Gastrocnemius medialis (tissue), 4 donors: ENCODE data around the gene TUBB4B. TPM values are rescaled to one million over a fixed set of nuclear protein-coding genes. Genes with fewer than 3 reads are reported as not detected.

Experiments used
- ATAC-seq, 2 donors: fragments of 150-250 bp; one replicate each; pipeline ENCODE4 v1.9.1; 2016
- DNase-seq, 2 donors: peaks; one replicate each; pipeline ENCODE4 v3.0.0-alpha.2; 2019
- H3K27ac ChIP-seq, 4 donors: fragments of 200-600 bp; sonication (generic); 1 replicate in 1 of 4; 2 replicates in 3 of 4; pipeline ENCODE4 v1.5.1; 2016 to 2018; ENCODE audit warnings: mild to moderate bottlenecking in 2 of 4, moderate library complexity in 1 of 4
- H3K27me3 ChIP-seq, 3 donors: fragments of 200-600 bp; sonication (generic) in 2 of 3; 1 replicate in 1 of 3; 2 replicates in 2 of 3; pipeline versions ENCODE4 v1.5.1 to v1.6.0; 2016 to 2019; ENCODE audit warnings: mild to moderate bottlenecking in 1 of 3, moderate library complexity in 1 of 3
- H3K36me3 ChIP-seq, 2 donors: fragments of 200-600 bp; sonication (generic) in 1 of 2; one replicate each; pipeline ENCODE4 v1.5.1; 2017 to 2018
- H3K4me1 ChIP-seq, 2 donors: fragments of 200-600 bp; sonication (generic) in 1 of 2; one replicate each; pipeline ENCODE4 v1.5.1; 2016 to 2017; ENCODE audit warnings: mild to moderate bottlenecking in 2 of 2
- H3K4me3 ChIP-seq, 4 donors: fragments of 200-600 bp; sonication (generic) in 3 of 4; 1 replicate in 1 of 4; 2 replicates in 3 of 4; pipeline ENCODE4 v1.5.1; 2016 to 2019; ENCODE audit warnings: mild to moderate bottlenecking in 2 of 4
- H3K9me3 ChIP-seq, 3 donors: fragments of 200-600 bp; sonication (generic) in 2 of 3; 1 replicate in 1 of 3; 2 replicates in 2 of 3; pipeline ENCODE4 v1.5.1; 2016 to 2019
- CTCF ChIP-seq, 5 experiments: fragments of 450-650 bp in 3 of 5; fragments of 200-600 bp in 2 of 5; sonication (generic) in 2 of 5; IDR thresholded peaks in 4 of 5; conservative IDR thresholded peaks in 1 of 5; 1 replicate in 4 of 5; 2 replicates in 1 of 5; pipeline ENCODE4 v1.5.1; 2016 to 2019; ENCODE audit warnings: antibody characterized with exemption in 5 of 5, mild to moderate bottlenecking in 3 of 5, moderate library complexity in 3 of 5
- POLR2A ChIP-seq, 2 donors: fragments of 450-650 bp; IDR thresholded peaks; one replicate each; pipeline ENCODE4 v1.6.1; 2017; ENCODE audit warnings: antibody characterized with exemption in 2 of 2, mild to moderate bottlenecking in 2 of 2, moderate library complexity in 2 of 2
- in situ Hi-C, 4 donors: fragments of 200-750 bp; cut with MboI; loops; one replicate each; pipeline versions ENCODE4 v1.15.0 to v1.8.0; 2017; ENCODE audit warnings: low sequenced_read_pairs in 4 of 4
- intact Hi-C: fragments of 100-400 bp; cut with DNase I; formaldehyde crosslinking; loops from one replicate; pipeline ENCODE4 v1.15.1; 2023; ENCODE audit warnings: low total_unique reads
- total RNA-seq, 4 donors: library from RNA; depleted of rRNA; stranded (reverse); fragments of >200 nt; gene quantifications; one replicate each; pipeline versions ENCODE4 v1.1.0 to v1.2.3, GENCODE V29; 2016

TUBB4B gene
- total RNA-seq, 4 donors from 2014 or later, result 222 to 495 (median 363) TPM

GRCh38 chr9:137272241-137273094, 31.4 kb downstream of the TUBB4B start:
- Histone ChIP-seq H3K4me1 (peaks cover 40 to 44% of the 10 kb centered on the region in 2 donors), H3K4me3 (no peak overlapping the region), H3K36me3 (peaks cover 0 to 17% of the 10 kb centered on the region in 2 donors), H3K9me3 (no peaks in the 10 kb centered on the region), H3K27ac (no peak overlapping the region), H3K27me3 (peaks cover 0 to 11% (median 0%) of the 10 kb centered on the region in 3 donors)
- no peak for TF ChIP-seq CTCF (IDR thresholded peaks at IDR 0.05 in 4 of 5, conservative IDR thresholded peaks at IDR 0.05 in 1 of 5)
- TF ChIP-seq POLR2A (IDR thresholded peaks at IDR 0.05), result no peak
- intact Hi-C loops, result no loop called here
- no peak for DNase-seq
- in situ Hi-C loops, result no loop called here
- no peak for ATAC-seq

- intact Hi-C loops (no loop called here), in situ Hi-C loops (no loop called here)
Measured at GRCh38 chr9:137273095-137273490, 32.0 kb downstream of the TUBB4B start.

GRCh38 chr9:137273611-137274320, 32.7 kb downstream of the TUBB4B start:
- no peak for DNase-seq
- ATAC-seq, result no peak
- Histone ChIP-seq H3K4me1 (peaks cover 27 to 33% of the 10 kb centered on the region in 2 donors), H3K36me3 (peaks cover 0 to 17% of the 10 kb centered on the region in 2 donors), H3K9me3 (no peaks in the 10 kb centered on the region), H3K4me3 (no peak overlapping the region), H3K27me3 (peaks cover 3 to 19% (median 4%) of the 10 kb centered on the region in 3 donors), H3K27ac (no peak overlapping the region)
- TF ChIP-seq POLR2A (IDR thresholded peaks at IDR 0.05) (no peak), CTCF (IDR thresholded peaks at IDR 0.05 in 4 of 5, conservative IDR thresholded peaks at IDR 0.05 in 1 of 5) (no peak)
- in situ Hi-C loops, result no loop called here
- intact Hi-C loops, result no loop called here

More at GRCh38 chr9:137273095-137273490, 32.0 kb downstream of the TUBB4B start:
- H3K27ac ChIP-seq, result no peak overlapping the region
- H3K4me1 ChIP-seq, result peaks cover 34 to 38% of the 10 kb centered on the region in 2 donors
- no peak for TF ChIP-seq CTCF (IDR thresholded peaks at IDR 0.05 in 4 of 5, conservative IDR thresholded peaks at IDR 0.05 in 1 of 5)
- no peak for TF ChIP-seq POLR2A (IDR thresholded peaks at IDR 0.05)
- no peak for DNase-seq
- H3K9me3 ChIP-seq, result no peaks in the 10 kb centered on the region
- peaks cover 2 to 15% (median 3%) of the 10 kb centered on the region in 3 donors for H3K27me3 ChIP-seq
- no peak overlapping the region for H3K4me3 ChIP-seq
- no peak for ATAC-seq
- peaks cover 0 to 17% of the 10 kb centered on the region in 2 donors for H3K36me3 ChIP-seq

- TF ChIP-seq CTCF (IDR thresholded peaks at IDR 0.05 in 4 of 5, conservative IDR thresholded peaks at IDR 0.05 in 1 of 5) (no peak), POLR2A (IDR thresholded peaks at IDR 0.05) (no peak)
- Histone ChIP-seq H3K9me3 (no peaks in the 10 kb centered on the region), H3K27ac (peak overlapping the region in 2 of 4 donors; percentile 78 to 83), H3K4me3 (no peak overlapping the region), H3K36me3 (peaks cover 0 to 17% of the 10 kb centered on the region in 2 donors), H3K27me3 (peaks cover 6 to 27% (median 8%) of the 10 kb centered on the region in 3 donors), H3K4me1 (peaks cover 17 to 21% of the 10 kb centered on the region in 2 donors)
- in situ Hi-C loops, result loop anchor here in 3 of 4 donors (25.0 kb wide), 1 partner anchor 137 kb away; the partner anchor contains the start of genes EXD3 (in 3 of the 3) and NOXA1 (in 3 of the 3)
- intact Hi-C loops, result no loop called here
- no peak for DNase-seq
- ATAC-seq, result no peak
Measured at GRCh38 chr9:137275203-137275587, 34.1 kb downstream of the TUBB4B start.
